CD4-positive, alpha-beta T cell treated with Interleukin-17A for 1 hour (primary cell): Measurements from ENCODE around the gene RELN.

Experiments used
- DNase-seq: peaks from one replicate; pipeline ENCODE4 v3.0.0-alpha.2; 2020

Gene RELN

DNA sequence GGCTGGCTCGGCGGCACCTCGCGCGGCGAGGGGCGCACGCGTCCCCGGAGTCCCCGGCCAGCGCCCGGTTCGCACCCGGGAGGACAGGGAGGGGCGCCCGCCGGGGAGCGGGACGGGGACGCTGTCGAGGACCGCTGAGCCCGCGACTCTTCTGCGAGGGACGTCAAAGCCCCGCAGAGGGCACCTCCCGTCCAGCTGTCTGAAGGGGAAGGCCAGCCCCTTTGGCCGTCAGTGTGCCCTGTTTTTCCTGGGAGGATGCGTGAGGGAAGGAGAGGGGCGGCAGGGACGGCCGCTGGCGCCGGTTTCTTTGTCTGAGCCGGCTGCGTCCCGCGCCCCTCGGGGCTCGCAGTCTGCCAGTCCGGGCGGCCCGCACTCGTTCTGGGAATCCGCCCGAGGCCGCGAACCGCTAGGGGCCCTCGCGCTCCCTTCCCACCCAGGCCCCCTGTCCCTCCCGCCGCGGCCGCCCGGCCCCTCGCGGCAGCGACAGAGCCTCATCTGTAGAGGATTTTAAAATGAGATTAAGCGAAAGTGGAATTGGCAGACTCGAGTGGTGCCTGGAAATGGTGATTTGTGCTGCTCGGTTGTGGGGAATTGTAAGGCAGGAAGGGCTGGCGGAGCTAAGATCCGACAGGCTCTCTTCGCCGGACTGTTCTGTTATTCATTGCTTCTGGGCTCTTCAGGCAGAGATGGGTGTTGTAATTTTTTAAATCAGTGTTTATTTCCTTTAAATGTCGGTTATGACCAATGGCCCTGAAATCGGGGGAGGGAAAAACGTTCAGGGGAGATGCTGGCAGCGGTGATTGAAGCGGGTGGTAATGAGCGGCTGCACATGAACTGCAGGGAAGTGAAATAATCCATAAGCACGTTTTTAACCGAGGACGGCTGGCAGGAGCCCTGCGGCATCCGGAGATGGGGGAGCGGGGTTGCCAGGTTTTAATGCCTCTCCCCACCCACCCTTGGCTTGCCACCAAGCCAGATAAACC is 618 bp upstream of the RELN start:
- DNase-seq, result no peak

GRCh38 chr7:103988468-103989199 is 824 bp downstream of the RELN start:
- no peak for DNase-seq

- no peak for DNase-seq
These were observed 2.0 kb downstream of the RELN start for GRCh38 chr7:103987451-103987850.

DNA sequence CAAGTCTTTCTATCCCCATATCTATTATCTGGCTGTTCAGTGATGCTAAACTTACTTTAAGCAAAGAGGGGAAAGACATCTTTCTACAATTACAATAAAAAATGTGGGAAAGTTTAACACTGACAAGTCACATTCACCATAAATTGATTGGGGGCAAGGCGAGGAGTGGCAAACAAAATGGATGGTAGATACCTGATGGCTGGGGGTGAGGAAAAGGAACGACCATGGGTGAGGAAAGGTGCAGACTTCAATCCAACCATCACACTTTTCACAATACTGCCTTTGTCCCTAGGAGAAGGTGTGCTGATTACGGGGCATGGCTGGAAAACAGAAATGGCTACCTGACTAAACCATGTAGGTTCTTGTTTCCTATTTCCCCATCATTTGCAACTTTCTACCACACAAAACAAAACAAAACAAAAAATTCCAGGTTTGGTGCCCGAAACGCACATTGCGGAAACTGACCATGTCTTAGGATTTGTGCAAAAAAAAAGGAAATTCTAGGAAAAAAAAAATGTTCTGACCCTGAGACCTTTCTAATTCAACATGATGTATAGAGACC is 3.8 kb downstream of the RELN start:
- DNase-seq, result no peak

DNA sequence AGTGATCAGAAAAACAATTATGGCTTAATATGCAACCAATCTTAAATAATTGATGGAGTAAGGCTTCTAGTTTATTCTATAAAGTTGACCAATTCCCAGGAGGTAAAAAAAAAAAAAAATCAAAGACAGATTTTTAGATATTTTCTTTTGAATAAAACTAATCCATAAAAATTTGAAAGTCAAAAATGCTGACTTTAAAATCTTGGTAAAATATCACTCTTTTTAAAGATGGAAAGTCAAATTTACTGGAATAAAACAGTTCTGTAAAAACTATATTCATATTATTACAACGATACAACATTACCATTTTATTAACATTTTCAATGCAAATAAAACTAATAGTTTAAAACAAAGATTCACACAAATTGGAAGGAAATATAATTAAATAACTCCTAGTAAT is 5.4 kb downstream of the RELN start:
- DNase-seq, result no peak

GRCh38 chr7:103983201-103983977 is 6.1 kb downstream of the RELN start:
- no peak for DNase-seq

- DNase-seq, result no peak
These were observed 8.4 kb downstream of the RELN start for GRCh38 chr7:103981003-103981423.

- no peak for DNase-seq
These were observed 16.6 kb downstream of the RELN start for GRCh38 chr7:103972779-103973434.

DNA sequence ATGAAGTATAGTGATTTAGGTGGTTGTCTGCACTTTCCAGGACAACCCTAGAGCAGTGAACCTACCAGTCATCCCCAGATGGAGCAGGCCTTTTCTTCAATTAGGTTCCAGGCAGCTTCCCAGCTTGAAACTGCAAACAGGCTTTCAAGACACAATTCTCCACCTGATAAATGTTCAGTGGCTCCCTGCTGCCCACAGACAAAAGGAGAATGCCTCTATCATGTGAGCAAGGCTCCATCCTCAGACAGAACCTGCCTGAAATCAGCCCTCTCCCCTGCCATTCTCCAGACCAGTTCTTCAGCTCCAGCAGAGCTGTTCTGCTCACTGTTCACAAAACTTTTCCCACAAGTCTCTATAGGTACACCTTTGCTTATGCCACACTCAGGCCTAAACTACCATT is 22.1 kb downstream of the RELN start:
- no peak for DNase-seq

- DNase-seq, result no peak
These were observed 22.7 kb downstream of the RELN start for GRCh38 chr7:103966593-103967277.

- no peak for DNase-seq
These were observed 25.2 kb downstream of the RELN start for GRCh38 chr7:103964269-103964668.

- no peak for DNase-seq
These were observed 27.4 kb downstream of the RELN start for GRCh38 chr7:103962070-103962469.

DNA sequence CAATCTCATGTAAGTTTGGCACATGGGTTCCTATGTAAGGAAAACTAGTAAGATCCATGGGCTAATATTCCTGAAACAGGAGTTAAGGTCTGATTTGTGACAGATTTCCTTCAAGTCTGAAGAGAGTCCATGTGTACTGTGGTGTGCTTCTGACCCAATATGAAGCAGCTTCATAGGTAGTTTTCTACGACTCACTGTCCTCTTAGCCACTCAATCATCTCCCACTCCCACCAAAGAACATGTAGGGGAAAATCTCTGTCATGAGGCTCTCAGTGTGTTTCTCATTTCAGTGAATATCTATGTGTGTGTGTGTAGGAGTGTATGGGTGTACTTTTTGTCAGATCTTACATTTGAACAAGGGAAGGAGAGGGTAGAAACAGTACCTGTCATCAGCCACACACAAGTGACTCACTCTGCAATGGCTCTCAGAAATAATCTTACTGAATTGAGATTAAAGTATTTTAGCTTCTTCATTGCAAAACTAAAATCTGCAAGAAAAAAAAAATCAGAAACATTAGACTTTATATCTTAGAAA is 31.1 kb downstream of the RELN start:
- no peak for DNase-seq

DNA sequence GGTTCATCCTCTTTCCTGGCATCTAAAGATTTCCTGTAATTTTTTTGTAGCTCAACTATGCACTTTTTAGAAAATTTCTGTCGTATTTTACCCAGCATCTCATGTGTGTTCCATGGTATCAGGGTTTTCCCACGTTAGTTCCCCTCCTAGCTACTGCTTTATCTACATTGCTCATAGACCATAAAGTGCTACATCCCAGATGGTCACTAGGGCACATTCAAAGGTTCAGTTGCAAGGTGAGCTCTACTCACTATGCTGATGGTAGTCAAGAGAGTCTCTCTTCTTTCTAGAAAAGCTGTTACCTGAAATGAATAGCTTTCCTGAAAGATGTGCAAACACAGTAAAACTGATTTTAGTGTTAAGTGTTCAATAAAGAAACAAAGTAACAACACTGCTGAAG is 33.5 kb downstream of the RELN start:
- no peak for DNase-seq

GRCh38 chr7:103952408-103952807 is 37.0 kb downstream of the RELN start:
- no peak for DNase-seq

GRCh38 chr7:103951311-103951710 is 38.1 kb downstream of the RELN start:
- no peak for DNase-seq

DNA sequence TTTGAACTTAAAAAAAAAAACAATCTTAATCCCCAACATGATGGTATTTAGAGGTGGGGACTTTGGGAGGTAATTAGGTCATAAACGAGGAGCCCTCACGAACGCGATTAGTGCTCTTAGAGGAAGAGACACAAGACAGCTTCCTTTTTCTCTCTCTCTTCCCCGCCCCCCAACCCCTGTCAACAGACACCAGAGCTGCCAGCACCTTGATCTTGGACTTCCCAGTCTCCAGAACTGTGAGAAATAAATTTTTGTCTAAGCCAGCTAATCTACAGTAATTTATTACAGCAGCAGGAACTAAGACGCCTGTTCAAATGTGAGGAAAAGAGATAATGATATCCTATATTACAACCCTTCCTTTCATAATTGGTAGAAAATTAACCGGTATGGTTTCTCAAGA is 40.1 kb downstream of the RELN start:
- no peak for DNase-seq

- no peak for DNase-seq
These were observed 42.3 kb downstream of the RELN start for GRCh38 chr7:103947026-103947655.

DNA sequence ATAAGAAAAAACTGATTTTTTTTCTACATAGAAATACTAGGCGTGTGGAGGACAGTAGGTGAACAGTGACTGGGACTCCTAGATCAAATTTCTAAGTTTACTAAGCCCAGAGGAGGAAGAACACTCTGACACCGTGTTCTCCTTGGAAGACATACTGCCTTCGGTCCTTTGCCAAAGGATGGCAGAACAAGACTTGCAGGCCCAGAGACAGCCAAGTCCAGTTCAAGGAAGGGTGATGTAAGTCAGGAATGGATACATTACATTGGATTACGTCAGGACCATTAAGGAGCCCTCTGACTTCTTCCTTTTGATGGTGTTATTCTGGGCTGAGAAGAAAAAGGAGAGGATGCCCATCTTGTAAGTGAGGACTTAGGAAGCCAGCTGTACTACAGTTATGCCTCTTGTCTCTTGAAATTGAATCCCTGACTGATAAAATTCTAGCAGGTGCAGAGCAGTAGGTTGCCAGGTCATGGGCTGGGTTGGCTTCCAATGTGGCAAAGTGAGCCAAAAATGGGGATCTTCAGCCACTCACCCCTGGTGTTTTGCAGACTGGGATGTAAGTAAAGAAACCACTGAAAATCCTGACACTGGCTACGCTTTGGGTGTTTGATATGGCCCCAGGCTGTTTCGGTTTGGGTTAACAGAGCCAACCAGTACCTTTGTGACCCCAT is 45.1 kb downstream of the RELN start:
- no peak for DNase-seq

- no peak for DNase-seq
These were observed 47.5 kb downstream of the RELN start for GRCh38 chr7:103941976-103942375.
